GM21737 (cell line): ENCODE measurements around the gene LAMC3.

Experiments used
- ATAC-seq: cut with Tn5 transposase; IDR thresholded peaks from one replicate; pipeline ENCODE4 v1.9.1; 2021; ENCODE audit warnings: mild to moderate bottlenecking, moderate library complexity; ENCODE audit not compliant: unreplicated experiment

The LAMC3 gene

GRCh38 chr9:131039129-131039954 lies 30.4 kb downstream of the LAMC3 start:
- no peak for ATAC-seq

DNA sequence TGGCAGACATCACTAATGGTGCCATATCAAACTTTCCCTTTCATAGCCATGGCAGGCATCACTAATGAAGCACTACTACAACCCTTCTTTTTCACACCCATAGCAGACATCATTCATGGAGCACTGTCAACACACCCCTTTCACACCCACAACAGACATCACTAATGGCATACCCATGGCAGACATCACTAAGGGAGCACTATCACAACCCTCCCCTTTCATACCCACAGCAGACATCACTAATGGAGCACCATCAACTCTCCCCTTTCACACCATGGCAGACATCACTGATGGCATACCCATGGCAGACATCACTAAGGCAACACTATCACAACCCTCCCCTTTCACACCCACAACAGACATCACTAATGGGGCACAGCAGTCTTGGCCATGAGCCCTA lies 33.7 kb downstream of the LAMC3 start:
- no peak for ATAC-seq

GRCh38 chr9:131043087-131043486 lies 34.1 kb downstream of the LAMC3 start:
- no peak for ATAC-seq

- ATAC-seq: no peak
Observed at GRCh38 chr9:131043646-131044045, 34.7 kb downstream of the LAMC3 start.

DNA sequence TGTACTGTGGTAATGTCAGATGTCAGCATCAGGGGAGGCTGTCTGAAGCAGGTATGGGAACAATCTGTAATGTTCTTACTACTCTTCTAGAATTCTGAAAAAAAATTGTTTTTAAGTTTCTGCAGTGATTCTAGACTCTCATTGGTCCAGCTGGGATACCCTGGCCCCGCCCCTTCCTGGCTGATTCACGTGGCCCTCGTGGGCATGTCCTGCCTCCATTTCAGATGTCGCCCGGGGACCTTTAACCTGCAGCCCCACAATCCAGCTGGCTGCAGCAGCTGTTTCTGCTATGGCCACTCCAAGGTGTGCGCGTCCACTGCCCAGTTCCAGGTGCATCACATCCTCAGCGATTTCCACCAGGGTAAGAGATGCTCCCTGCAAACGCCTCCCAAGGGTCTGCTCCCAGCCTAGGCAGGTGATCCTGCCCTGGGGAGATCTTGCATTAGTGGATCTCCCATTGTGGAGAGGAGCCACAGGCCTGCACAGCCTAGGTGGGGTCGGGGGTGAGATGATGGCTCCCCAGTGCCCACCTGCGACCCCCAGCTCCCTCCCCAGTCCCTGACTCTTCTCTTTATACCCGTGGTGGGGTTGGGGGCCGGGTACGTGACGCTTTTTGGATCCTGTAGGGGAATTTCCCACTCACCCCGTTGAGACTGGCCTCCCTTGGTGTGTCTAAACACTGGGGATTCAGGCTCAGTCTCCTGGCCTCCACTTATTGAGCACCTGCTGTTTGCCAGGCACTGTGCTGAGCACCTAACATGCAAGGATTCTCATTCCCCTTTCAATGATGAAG lies 36.5 kb downstream of the LAMC3 start:
- ATAC-seq: no peak

DNA sequence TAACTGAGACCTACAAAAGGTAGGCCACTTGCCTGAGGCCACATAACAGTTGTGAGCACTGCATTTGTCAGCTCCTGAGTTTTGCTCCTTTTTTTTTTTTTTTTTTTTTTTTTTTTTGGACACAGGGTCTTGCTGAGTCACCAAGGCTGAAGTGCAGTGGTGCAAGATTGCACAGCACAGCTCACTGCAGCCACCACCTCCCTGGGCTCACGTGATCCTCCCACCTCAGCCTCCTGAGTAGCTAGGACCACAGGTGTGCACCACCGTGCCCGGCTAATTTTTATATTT lies 37.1 kb downstream of the LAMC3 start:
- ATAC-seq: no peak

DNA sequence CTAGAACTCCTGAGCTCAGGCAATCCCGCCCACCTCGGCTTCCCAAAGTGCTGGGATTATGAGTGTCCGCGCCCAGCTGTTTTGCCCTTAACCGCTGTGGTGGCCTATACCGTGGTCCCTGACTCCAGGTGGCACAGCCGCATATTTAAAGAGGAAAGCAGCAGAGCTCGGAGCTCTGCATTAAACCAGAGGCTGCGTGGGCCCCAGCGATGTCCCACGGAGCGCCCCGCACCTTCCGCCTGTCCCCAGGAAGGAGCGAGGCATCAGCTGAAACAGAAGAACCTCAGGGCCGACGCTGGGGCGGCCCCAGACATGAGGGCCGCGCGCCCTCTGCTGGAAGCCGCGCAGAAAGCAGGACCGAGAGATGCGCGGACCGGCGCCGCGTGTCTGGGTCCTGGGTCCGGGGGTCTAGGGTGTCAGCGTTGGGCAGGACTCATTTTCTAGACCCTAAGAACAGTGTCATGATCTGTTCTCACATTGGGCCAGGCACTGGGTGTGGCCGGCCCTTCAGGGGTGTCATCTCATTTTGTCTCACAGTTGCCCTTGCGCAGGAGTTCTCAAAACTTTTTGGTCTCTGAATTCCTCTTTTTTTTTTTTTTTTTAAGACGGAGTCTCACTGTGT lies 37.7 kb downstream of the LAMC3 start:
- ATAC-seq: no peak

DNA sequence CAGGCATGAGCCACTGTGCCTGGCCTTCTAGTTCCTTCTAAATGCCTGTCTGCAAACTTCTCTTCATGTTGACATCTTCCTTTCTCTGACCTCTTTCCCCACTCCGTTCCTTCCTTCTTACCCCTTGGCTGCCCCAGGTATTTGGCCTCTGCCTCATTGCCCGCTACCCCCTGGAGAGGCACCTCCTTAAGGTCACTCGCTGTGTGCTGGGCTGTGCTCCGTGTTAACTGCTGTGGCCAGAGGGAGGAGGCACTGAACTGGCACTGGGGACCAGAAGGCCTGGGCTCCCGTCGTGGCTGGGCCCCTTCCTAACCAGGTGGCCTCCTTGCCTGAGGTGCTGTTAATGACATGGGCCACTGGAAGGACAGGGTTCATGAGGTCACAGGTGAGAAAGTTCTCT lies 39.4 kb downstream of the LAMC3 start:
- ATAC-seq: no peak

- ATAC-seq: no peak
Observed at GRCh38 chr9:131048820-131049219, 39.8 kb downstream of the LAMC3 start.

DNA sequence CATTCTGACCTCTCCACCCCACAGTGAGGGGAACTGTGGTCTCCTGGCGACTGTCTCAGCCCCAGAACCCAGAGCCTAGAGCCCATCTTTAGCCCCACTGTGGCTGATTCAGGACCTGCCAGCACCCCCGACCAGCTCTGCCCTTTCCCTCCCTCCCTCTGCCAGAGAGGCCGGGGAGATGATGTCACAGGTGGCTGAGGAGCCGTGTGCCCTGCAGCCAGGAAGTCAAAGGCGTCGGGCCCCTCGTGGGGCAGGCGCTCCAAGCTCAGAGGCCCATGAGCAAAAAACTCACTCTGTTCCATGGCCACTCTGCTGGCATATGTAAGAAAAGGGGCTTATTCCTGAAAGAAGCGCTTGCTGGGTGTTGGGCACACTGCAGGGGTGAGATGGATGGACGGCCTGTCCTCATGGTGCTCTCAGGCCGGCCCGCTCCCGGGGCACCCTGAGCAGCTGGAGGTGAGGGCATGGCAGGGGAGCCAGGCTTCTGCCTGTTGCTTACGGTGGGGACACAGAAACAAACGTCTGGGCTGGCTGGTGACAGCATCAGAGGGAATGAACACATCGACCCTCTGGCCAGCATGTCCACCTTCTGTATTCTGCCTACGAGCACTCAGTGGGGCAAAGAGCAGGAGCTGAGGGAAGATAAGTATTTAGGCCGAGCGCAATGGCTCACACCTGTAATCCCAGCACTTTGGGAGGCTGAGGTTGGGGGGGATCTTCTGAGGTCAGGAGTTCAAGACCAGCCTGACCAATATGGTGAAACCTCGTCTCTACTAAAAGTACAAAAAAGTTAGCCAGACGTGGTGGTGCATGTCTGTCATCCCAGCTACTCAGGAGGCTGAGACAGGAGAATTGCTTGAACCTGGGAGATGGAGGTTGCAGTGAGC lies 41.1 kb downstream of the LAMC3 start:
- ATAC-seq: no peak

- no peak for ATAC-seq
Observed at GRCh38 chr9:131050831-131051230, 41.9 kb downstream of the LAMC3 start.

- no peak for ATAC-seq
Observed at GRCh38 chr9:131051592-131052517, 42.9 kb downstream of the LAMC3 start.

DNA sequence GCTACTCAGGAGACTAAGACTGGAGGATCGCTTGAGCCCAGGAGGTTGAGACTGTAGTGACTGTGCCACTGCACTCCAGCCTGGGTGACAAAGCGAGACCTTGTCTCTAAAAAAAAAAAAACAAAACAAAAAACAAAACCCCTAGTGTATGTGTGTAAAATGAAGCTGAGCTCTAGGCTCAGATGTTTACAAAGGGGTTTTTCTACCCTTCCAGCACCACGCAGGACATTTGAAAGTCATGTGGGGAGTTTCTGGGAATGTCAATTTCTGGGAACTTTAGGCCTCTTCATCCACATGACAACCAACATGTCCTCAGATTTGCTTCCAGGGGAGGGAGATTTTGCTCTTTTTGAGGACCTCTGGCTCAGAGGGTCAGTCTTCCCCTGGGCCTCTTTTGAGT lies 44.9 kb downstream of the LAMC3 start:
- ATAC-seq: no peak

- ATAC-seq: no peak
Observed at GRCh38 chr9:131056781-131057506, 48.0 kb downstream of the LAMC3 start.

- ATAC-seq: no peak
Observed at GRCh38 chr9:131060900-131061630, 52.1 kb downstream of the LAMC3 start.

- no peak for ATAC-seq
Observed at GRCh38 chr9:131062969-131063368, 54.0 kb downstream of the LAMC3 start.

- no peak for ATAC-seq
Observed at GRCh38 chr9:131065599-131065998, 56.6 kb downstream of the LAMC3 start.

DNA sequence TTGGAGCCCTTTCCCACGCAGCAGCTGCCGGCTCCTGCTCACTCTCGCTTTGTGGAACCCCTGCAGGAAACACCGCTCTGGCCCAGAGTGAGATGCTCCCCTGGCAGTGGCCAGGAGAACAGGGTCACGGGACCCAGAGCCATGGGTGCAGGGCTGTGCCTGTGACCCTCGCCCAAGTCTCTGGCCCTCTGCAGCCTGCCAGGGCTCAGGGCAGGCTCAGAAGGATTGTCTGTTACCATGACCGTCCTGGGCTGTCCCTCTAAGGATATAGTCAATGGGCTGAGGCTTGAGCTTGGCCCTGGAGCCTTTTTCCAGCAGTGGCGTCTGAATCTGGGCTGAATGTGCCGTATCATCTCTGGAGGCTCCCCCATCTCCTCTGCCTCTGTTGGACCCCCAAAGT lies 58.7 kb downstream of the LAMC3 start:
- ATAC-seq: no peak
